WTC11 (cell line): Measurements from ENCODE around the gene ASB2. TPM values are rescaled to one million over a fixed set of nuclear protein-coding genes. Genes with fewer than 3 reads are reported as not detected.

Experiments used
- ATAC-seq: fragments of 200-7000 bp; cut with Tn5 transposase; 2 replicates; pipeline ENCODE4 v1.10.0; 2021; ENCODE audit warnings: mild to moderate bottlenecking, moderate library complexity
- CTCF ChIA-PET: fragments of 300-600 bp; sonication (Branson Sonifier 250); formaldehyde crosslinking; loops from one replicate; lab custom pipeline; 2021; ENCODE audit warnings: antibody characterized with exemption; lab: Charles Lee
- POLR2A ChIA-PET: fragments of 350-600 bp; sonication (Branson Sonifier 250); formaldehyde crosslinking; loops from one replicate; lab custom pipeline; 2021; ENCODE audit warnings: antibody characterized with exemption; lab: Charles Lee
- DNase-seq: peaks from one replicate; pipeline ENCODE4 v3.0.0; 2021; ENCODE audit warnings: low spot score
- H3K27ac Mint-ChIP-seq: 2 replicates; pipeline ENCODE4 v1.8.0; 2021; ENCODE audit warnings: mixed read lengths
- H3K27me3 Mint-ChIP-seq: 2 replicates; pipeline ENCODE4 v1.8.0; 2021; ENCODE audit warnings: low read depth, mild to moderate bottlenecking, moderate library complexity, mixed read lengths
- H3K36me3 Mint-ChIP-seq: 2 replicates; pipeline ENCODE4 v1.8.0; 2021; ENCODE audit warnings: mixed read lengths
- H3K4me1 Mint-ChIP-seq: 2 replicates; pipeline ENCODE4 v1.8.0; 2022; ENCODE audit warnings: mixed read lengths
- H3K4me3 Mint-ChIP-seq: 2 replicates; pipeline ENCODE4 v1.8.0; 2021; ENCODE audit warnings: mild to moderate bottlenecking, moderate library complexity, mixed read lengths
- H3K9me3 Mint-ChIP-seq: 2 replicates; pipeline ENCODE4 v1.8.0; 2021; ENCODE audit warnings: mixed read lengths
- CBFB ChIP-seq: sonication (generic); formaldehyde crosslinking; IDR thresholded peaks from 2 replicates; pipeline ENCODE4 v1.8.1; 2022; ENCODE audit warnings: mild to moderate bottlenecking, low read depth, missing genetic modification reagents
- EMX1 ChIP-seq: fragments of 250-450 bp; sonication (Bioruptor Pico); IDR thresholded peaks from 2 replicates; pipeline ENCODE4 v1.8.0; 2021; ENCODE audit warnings: mild to moderate bottlenecking
- ETV6 ChIP-seq: sonication (generic); formaldehyde crosslinking; IDR thresholded peaks from 2 replicates; pipeline ENCODE4 v1.8.1; 2022; ENCODE audit warnings: mild to moderate bottlenecking, missing genetic modification reagents
- FOXK1 ChIP-seq: sonication (generic); formaldehyde crosslinking; IDR thresholded peaks from 2 replicates; pipeline ENCODE4 v1.8.0; 2022; ENCODE audit warnings: mild to moderate bottlenecking, moderate library complexity, missing genetic modification reagents
- FOXP1 ChIP-seq: sonication (generic); formaldehyde crosslinking; IDR thresholded peaks from 2 replicates; pipeline ENCODE4 v1.8.0; 2022; ENCODE audit warnings: missing genetic modification reagents, mild to moderate bottlenecking, moderate library complexity, borderline replicate concordance
- HMGA2 ChIP-seq: fragments of 250-450 bp; sonication (Bioruptor Pico); IDR thresholded peaks from 2 replicates; pipeline ENCODE4 v1.4.0; 2021; ENCODE audit warnings: mild to moderate bottlenecking, moderate library complexity
- JUN ChIP-seq: sonication (generic); formaldehyde crosslinking; IDR thresholded peaks from 2 replicates; pipeline ENCODE4 v1.8.0; 2023; ENCODE audit warnings: mild to moderate bottlenecking, missing genetic modification reagents
- MXD4 ChIP-seq: fragments of 250-450 bp; sonication (Bioruptor Pico); IDR thresholded peaks from 2 replicates; pipeline ENCODE4 v1.8.0; 2021; ENCODE audit warnings: mild to moderate bottlenecking, moderate library complexity, borderline replicate concordance
- NFATC4 ChIP-seq: fragments of 250-450 bp; sonication (Bioruptor Pico); IDR thresholded peaks from 2 replicates; pipeline ENCODE4 v1.9.0; 2021; ENCODE audit warnings: mild to moderate bottlenecking
- NFYB ChIP-seq: sonication (generic); formaldehyde crosslinking; conservative IDR thresholded peaks from 2 replicates; pipeline ENCODE4 v1.8.0; 2022; ENCODE audit warnings: low read depth, missing genetic modification reagents
- NR2C2 ChIP-seq: sonication (generic); formaldehyde crosslinking; IDR thresholded peaks from 2 replicates; pipeline ENCODE4 v1.8.0; 2022; ENCODE audit warnings: mild to moderate bottlenecking, missing genetic modification reagents
- RELA ChIP-seq: sonication (generic); formaldehyde crosslinking; IDR thresholded peaks from 2 replicates; pipeline ENCODE4 v1.8.1; 2022; ENCODE audit warnings: missing genetic modification reagents, mild to moderate bottlenecking, borderline replicate concordance
- SMAD4 ChIP-seq: sonication (generic); formaldehyde crosslinking; IDR thresholded peaks from 2 replicates; pipeline ENCODE4 v1.8.0; 2022; ENCODE audit warnings: mild to moderate bottlenecking, missing genetic modification reagents
- TEAD1 ChIP-seq: sonication (generic); formaldehyde crosslinking; IDR thresholded peaks from 2 replicates; pipeline ENCODE4 v1.8.0; 2022; ENCODE audit warnings: mild to moderate bottlenecking, missing genetic modification reagents
- ZBTB21 ChIP-seq: sonication (generic); formaldehyde crosslinking; IDR thresholded peaks from 2 replicates; pipeline ENCODE4 v1.8.1; 2023; ENCODE audit warnings: mild to moderate bottlenecking, missing genetic modification reagents, borderline replicate concordance
- ZNF121 ChIP-seq: sonication (generic); formaldehyde crosslinking; IDR thresholded peaks from 2 replicates; pipeline ENCODE4 v1.8.0; 2023; ENCODE audit warnings: missing genetic modification reagents
- ZNF138 ChIP-seq: sonication (generic); formaldehyde crosslinking; conservative IDR thresholded peaks from 2 replicates; pipeline ENCODE4 v1.8.1; 2022; ENCODE audit warnings: mild to moderate bottlenecking, moderate library complexity, missing genetic modification reagents
- ZNF219 ChIP-seq: sonication (generic); formaldehyde crosslinking; IDR thresholded peaks from 2 replicates; pipeline ENCODE4 v1.8.0; 2023; ENCODE audit warnings: missing genetic modification reagents, mild to moderate bottlenecking, borderline replicate concordance
- total RNA-seq: library from RNA; stranded (reverse); gene quantifications from 3 replicates; pipeline ENCODE4 v1.2.3, GENCODE V29; 2021
- TF ChIP-seq, protein P1 (sequence below): sonication (generic); formaldehyde crosslinking; IDR thresholded peaks from 2 replicates; pipeline ENCODE4 v1.8.0; 2023; ENCODE audit warnings: missing genetic modification reagents
- TF ChIP-seq, protein P2 (sequence below): sonication (generic); formaldehyde crosslinking; IDR thresholded peaks from 2 replicates; pipeline ENCODE4 v1.8.1; 2023; ENCODE audit warnings: mild to moderate bottlenecking, missing genetic modification reagents
- TF ChIP-seq, protein P3 (sequence below): sonication (generic); formaldehyde crosslinking; IDR thresholded peaks from 2 replicates; pipeline ENCODE4 v1.8.0; 2022; ENCODE audit warnings: missing genetic modification reagents
- TF ChIP-seq, protein P4 (sequence below): sonication (generic); formaldehyde crosslinking; IDR thresholded peaks from 2 replicates; pipeline ENCODE4 v1.8.0; 2022; ENCODE audit warnings: mild to moderate bottlenecking, missing genetic modification reagents
- TF ChIP-seq, protein P5 (sequence below): sonication (generic); formaldehyde crosslinking; conservative IDR thresholded peaks from 2 replicates; pipeline ENCODE4 v1.8.1; 2023; ENCODE audit warnings: mild to moderate bottlenecking, low read depth, missing genetic modification reagents, moderate library complexity
- TF ChIP-seq, protein P6 (sequence below): sonication (generic); formaldehyde crosslinking; IDR thresholded peaks from 2 replicates; pipeline ENCODE4 v1.8.0; 2022; ENCODE audit warnings: mild to moderate bottlenecking, missing genetic modification reagents

ASB2 gene
- total RNA-seq, 1 experiment from 2014 or later: 0.37 TPM

DNA sequence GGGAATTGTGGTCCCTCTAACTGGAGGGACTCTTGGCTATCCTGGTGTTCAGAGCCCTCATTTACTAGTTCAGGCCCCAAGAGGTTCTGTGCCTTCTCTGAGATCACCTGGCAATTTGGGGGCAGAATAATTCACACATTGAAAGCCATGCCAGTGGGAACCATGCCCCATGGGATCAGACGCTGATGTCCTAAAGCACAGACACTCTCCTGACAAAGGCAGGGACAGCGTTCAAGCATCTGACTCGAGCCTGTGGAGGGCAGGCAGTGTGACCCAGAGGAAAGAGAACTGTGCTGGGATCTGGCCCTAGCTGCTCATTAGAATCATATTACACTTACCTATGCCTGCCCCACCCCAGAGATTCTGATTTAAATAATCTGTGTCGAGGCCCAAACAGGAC is 2.4 kb upstream of the ASB2 start:
- POLR2A ChIA-PET: no interaction called here
- no peaks in the 10 kb centered on the region for H3K9me3 Mint-ChIP-seq
- no peak for DNase-seq
- peaks cover 9% of the 10 kb centered on the region for H3K4me1 Mint-ChIP-seq
- ATAC-seq: no peak
- H3K27me3 Mint-ChIP-seq: no peaks in the 10 kb centered on the region
- no peak overlapping the region for H3K27ac Mint-ChIP-seq
- H3K36me3 Mint-ChIP-seq: no peaks in the 10 kb centered on the region
- TF ChIP-seq CBFB (CRISPR knock-in tag) (no peak), SMAD4 (CRISPR knock-in tag) (no peak), FOXP1 (CRISPR knock-in tag) (no peak), RELA (CRISPR knock-in tag) (no peak), FOXK1 (no peak), ZNF219 (no peak), ETV6 (CRISPR knock-in tag) (no peak), JUN (CRISPR knock-in tag) (no peak), NFATC4 (no peak), ZNF121 (CRISPR knock-in tag) (no peak)
- TF ChIP-seq, protein P1, sequence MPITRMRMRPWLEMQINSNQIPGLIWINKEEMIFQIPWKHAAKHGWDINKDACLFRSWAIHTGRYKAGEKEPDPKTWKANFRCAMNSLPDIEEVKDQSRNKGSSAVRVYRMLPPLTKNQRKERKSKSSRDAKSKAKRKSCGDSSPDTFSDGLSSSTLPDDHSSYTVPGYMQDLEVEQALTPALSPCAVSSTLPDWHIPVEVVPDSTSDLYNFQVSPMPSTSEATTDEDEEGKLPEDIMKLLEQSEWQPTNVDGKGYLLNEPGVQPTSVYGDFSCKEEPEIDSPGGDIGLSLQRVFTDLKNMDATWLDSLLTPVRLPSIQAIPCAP (CRISPR knock-in tag): no peak
- TF ChIP-seq, protein P2, sequence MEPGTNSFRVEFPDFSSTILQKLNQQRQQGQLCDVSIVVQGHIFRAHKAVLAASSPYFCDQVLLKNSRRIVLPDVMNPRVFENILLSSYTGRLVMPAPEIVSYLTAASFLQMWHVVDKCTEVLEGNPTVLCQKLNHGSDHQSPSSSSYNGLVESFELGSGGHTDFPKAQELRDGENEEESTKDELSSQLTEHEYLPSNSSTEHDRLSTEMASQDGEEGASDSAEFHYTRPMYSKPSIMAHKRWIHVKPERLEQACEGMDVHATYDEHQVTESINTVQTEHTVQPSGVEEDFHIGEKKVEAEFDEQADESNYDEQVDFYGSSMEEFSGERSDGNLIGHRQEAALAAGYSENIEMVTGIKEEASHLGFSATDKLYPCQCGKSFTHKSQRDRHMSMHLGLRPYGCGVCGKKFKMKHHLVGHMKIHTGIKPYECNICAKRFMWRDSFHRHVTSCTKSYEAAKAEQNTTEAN (CRISPR knock-in tag): no peak
- TF ChIP-seq, all 79 proteins: peak for 0
- CTCF ChIA-PET: interaction anchor here (0.5 to 4.8 kb wide), 3 partner anchors 9 to 158 kb away, joined by 3 to 30 read pairs (median 3); no protein-coding TSS in a partner anchor
- no peak overlapping the region for H3K4me3 Mint-ChIP-seq

DNA sequence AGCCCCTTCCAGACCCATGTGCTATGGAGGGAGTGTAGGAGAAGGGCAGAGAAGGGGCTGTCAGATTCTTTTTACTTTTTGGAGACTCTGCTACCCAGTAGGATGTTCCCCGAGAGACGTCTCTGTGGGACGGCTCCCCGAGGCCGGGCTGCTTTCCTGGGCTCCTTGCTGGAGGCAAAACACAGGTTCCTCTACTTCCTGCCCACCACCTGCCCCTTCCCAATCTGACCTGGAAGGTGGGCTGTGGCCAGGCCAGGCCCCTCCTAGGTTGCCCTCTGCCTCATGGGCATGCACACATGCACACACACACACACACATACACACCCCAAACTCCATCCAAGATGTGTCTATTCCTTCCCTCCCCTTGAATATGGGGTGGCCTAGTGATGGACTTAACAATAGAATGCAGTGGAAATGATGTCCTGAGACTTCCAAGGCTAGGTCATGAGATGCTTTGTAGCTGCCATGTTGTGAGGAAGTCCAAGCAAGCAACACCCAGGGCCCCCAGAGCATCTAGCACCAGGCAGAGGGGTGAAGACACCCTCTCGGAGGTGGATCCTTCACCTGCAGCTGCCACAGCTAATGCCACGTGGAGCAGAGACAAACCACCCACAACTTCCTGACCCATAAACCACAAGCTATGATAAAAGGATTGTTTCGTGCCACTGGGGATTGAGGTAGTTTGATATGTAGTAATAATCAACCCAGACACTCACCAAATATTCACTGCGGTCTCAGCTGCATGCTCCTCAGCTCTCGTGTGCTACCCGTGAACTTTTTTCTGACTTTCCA is 1.6 kb upstream of the ASB2 start:
- no peaks in the 10 kb centered on the region for H3K27me3 Mint-ChIP-seq
- ChIA-PET CTCF (interaction anchor here (0.5 to 4.8 kb wide), 3 partner anchors 10 to 158 kb away, joined by 3 to 30 read pairs (median 3); no protein-coding TSS in a partner anchor), POLR2A (no interaction called here)
- no peak overlapping the region for H3K4me3 Mint-ChIP-seq
- H3K4me1 Mint-ChIP-seq: peaks cover 8% of the 10 kb centered on the region
- no peaks in the 10 kb centered on the region for H3K36me3 Mint-ChIP-seq
- H3K9me3 Mint-ChIP-seq: no peaks in the 10 kb centered on the region
- ATAC-seq: no peak
- H3K27ac Mint-ChIP-seq: no peak overlapping the region
- no peak for DNase-seq
- TF ChIP-seq TEAD1 (CRISPR knock-in tag) (no peak), ZNF138 (CRISPR knock-in tag) (no peak), NR2C2 (no peak), ETV6 (CRISPR knock-in tag) (no peak), NFYB (CRISPR knock-in tag) (no peak), FOXK1 (no peak), ZNF219 (no peak), NFATC4 (no peak), HMGA2 (CRISPR knock-in tag) (no peak), EMX1 (no peak), MXD4 (no peak), ZBTB21 (CRISPR knock-in tag) (no peak)
- TF ChIP-seq, protein P3, sequence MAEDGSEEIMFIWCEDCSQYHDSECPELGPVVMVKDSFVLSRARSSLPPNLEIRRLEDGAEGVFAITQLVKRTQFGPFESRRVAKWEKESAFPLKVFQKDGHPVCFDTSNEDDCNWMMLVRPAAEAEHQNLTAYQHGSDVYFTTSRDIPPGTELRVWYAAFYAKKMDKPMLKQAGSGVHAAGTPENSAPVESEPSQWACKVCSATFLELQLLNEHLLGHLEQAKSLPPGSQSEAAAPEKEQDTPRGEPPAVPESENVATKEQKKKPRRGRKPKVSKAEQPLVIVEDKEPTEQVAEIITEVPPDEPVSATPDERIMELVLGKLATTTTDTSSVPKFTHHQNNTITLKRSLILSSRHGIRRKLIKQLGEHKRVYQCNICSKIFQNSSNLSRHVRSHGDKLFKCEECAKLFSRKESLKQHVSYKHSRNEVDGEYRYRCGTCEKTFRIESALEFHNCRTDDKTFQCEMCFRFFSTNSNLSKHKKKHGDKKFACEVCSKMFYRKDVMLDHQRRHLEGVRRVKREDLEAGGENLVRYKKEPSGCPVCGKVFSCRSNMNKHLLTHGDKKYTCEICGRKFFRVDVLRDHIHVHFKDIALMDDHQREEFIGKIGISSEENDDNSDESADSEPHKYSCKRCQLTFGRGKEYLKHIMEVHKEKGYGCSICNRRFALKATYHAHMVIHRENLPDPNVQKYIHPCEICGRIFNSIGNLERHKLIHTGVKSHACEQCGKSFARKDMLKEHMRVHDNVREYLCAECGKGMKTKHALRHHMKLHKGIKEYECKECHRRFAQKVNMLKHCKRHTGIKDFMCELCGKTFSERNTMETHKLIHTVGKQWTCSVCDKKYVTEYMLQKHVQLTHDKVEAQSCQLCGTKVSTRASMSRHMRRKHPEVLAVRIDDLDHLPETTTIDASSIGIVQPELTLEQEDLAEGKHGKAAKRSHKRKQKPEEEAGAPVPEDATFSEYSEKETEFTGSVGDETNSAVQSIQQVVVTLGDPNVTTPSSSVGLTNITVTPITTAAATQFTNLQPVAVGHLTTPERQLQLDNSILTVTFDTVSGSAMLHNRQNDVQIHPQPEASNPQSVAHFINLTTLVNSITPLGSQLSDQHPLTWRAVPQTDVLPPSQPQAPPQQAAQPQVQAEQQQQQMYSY (CRISPR knock-in tag): no peak
- TF ChIP-seq, protein P4, sequence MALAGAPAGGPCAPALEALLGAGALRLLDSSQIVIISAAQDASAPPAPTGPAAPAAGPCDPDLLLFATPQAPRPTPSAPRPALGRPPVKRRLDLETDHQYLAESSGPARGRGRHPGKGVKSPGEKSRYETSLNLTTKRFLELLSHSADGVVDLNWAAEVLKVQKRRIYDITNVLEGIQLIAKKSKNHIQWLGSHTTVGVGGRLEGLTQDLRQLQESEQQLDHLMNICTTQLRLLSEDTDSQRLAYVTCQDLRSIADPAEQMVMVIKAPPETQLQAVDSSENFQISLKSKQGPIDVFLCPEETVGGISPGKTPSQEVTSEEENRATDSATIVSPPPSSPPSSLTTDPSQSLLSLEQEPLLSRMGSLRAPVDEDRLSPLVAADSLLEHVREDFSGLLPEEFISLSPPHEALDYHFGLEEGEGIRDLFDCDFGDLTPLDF: no peak
- TF ChIP-seq, protein P5, sequence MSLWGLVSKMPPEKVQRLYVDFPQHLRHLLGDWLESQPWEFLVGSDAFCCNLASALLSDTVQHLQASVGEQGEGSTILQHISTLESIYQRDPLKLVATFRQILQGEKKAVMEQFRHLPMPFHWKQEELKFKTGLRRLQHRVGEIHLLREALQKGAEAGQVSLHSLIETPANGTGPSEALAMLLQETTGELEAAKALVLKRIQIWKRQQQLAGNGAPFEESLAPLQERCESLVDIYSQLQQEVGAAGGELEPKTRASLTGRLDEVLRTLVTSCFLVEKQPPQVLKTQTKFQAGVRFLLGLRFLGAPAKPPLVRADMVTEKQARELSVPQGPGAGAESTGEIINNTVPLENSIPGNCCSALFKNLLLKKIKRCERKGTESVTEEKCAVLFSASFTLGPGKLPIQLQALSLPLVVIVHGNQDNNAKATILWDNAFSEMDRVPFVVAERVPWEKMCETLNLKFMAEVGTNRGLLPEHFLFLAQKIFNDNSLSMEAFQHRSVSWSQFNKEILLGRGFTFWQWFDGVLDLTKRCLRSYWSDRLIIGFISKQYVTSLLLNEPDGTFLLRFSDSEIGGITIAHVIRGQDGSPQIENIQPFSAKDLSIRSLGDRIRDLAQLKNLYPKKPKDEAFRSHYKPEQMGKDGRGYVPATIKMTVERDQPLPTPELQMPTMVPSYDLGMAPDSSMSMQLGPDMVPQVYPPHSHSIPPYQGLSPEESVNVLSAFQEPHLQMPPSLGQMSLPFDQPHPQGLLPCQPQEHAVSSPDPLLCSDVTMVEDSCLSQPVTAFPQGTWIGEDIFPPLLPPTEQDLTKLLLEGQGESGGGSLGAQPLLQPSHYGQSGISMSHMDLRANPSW (CRISPR knock-in tag): no peak
- TF ChIP-seq, protein P6, sequence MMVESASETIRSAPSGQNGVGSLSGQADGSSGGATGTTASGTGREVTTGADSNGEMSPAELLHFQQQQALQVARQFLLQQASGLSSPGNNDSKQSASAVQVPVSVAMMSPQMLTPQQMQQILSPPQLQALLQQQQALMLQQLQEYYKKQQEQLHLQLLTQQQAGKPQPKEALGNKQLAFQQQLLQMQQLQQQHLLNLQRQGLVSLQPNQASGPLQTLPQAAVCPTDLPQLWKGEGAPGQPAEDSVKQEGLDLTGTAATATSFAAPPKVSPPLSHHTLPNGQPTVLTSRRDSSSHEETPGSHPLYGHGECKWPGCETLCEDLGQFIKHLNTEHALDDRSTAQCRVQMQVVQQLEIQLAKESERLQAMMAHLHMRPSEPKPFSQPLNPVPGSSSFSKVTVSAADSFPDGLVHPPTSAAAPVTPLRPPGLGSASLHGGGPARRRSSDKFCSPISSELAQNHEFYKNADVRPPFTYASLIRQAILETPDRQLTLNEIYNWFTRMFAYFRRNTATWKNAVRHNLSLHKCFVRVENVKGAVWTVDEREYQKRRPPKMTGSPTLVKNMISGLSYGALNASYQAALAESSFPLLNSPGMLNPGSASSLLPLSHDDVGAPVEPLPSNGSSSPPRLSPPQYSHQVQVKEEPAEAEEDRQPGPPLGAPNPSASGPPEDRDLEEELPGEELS (CRISPR knock-in tag): no peak
